Measurements from ENCODE around the gene TNFRSF14.

- TF ChIP-seq ETS2 (tag; IDR thresholded peaks at IDR 0.05; ENCODE audit: borderline replicate concordance, poor library complexity, severe bottlenecking) (no peak), ZNF280B (CRISPR knock-in tag; IDR thresholded peaks at IDR 0.05) (no peak)
Measured at GRCh38 chr1:2592672-2593071, 36.5 kb downstream of the TNFRSF14 start.
